K562 (cell line): ENCODE results near the gene FARSA. TPM values are rescaled to one million over a fixed set of nuclear protein-coding genes. Genes with fewer than 3 reads are reported as not detected.

Experiments used
- ARNT ChIP-seq, 2 experiments: fragments of 450-650 bp; IDR thresholded peaks; 2 replicates each; pipeline ENCODE4 v1.6.1; 2016; ENCODE audit warnings: mild to moderate bottlenecking in 1 of 2
- KAT2B ChIP-seq: IDR thresholded peaks from one replicate; pipeline ENCODE4 v1.6.1; 2012; ENCODE audit warnings: low read depth, mild to moderate bottlenecking, control low read depth, inconsistent platforms, low read length, moderate library complexity
- MAZ ChIP-seq, 2 experiments: fragments of 450-650 bp in 1 of 2; sonication (generic) in 1 of 2; formaldehyde crosslinking; IDR thresholded peaks in 1 of 2; conservative IDR thresholded peaks in 1 of 2; 2 replicates each; pipeline versions ENCODE4 v1.4.0 to v1.5.0; 2020; ENCODE audit warnings: mild to moderate bottlenecking in 1 of 2, missing genetic modification reagents in 1 of 2
- MEF2A ChIP-seq: IDR thresholded peaks from 2 replicates; pipeline ENCODE4 v1.6.1; 2011; ENCODE audit warnings: low read depth, mild to moderate bottlenecking, low read length, moderate library complexity; ENCODE audit not compliant: control insufficient read depth
- MEF2D ChIP-seq: conservative IDR thresholded peaks from 2 replicates; pipeline ENCODE4 v1.6.1; 2016; ENCODE audit warnings: low read depth, missing genetic modification characterization, missing compliant biosample characterization
- MTA2 ChIP-seq: fragments of 450-650 bp; IDR thresholded peaks from 2 replicates; pipeline ENCODE4 v1.6.1; 2016; ENCODE audit warnings: low read depth
- NCOA2 ChIP-seq, 2 experiments: fragments of 450-650 bp; IDR thresholded peaks; 2 replicates each; pipeline ENCODE4 v1.6.1; 2018; ENCODE audit warnings: mild to moderate bottlenecking in 2 of 2, moderate library complexity in 1 of 2; ENCODE audit not compliant: partially characterized antibody in 2 of 2
- NFE2L1 ChIP-seq: fragments of 450-650 bp; IDR thresholded peaks from 2 replicates; pipeline ENCODE4 v1.6.1; 2016; ENCODE audit warnings: missing genetic modification characterization, low read depth, mild to moderate bottlenecking, missing compliant biosample characterization, moderate library complexity, borderline replicate concordance
- NONO ChIP-seq, 2 experiments: fragments of 200-400 bp in 1 of 2; fragments of 450-650 bp in 1 of 2; formaldehyde crosslinking in 1 of 2; IDR thresholded peaks; 2 replicates each; pipeline ENCODE4 v1.6.1; 2017; ENCODE audit warnings: low read depth in 2 of 2, mild to moderate bottlenecking in 2 of 2, moderate library complexity in 2 of 2, low read length in 1 of 2
- PURB ChIP-seq: sonication (generic); formaldehyde crosslinking; IDR thresholded peaks from 2 replicates; pipeline ENCODE4 v1.9.0; 2021; ENCODE audit warnings: low read depth, mild to moderate bottlenecking, missing genetic modification reagents
- RBM25 ChIP-seq: fragments of 200-400 bp; formaldehyde crosslinking; IDR thresholded peaks from 2 replicates; pipeline ENCODE4 v1.6.1; 2018; ENCODE audit warnings: low read length, low read depth, moderate library complexity; ENCODE audit not compliant: severe bottlenecking
- SAFB2 ChIP-seq: fragments of 200-400 bp; formaldehyde crosslinking; IDR thresholded peaks from 2 replicates; pipeline ENCODE4 v1.6.1; 2018; ENCODE audit warnings: borderline replicate concordance, low read length, low read depth, moderate library complexity; ENCODE audit not compliant: severe bottlenecking
- SLC30A9 ChIP-seq: fragments of 250-450 bp; sonication (Bioruptor Pico); IDR thresholded peaks from 2 replicates; pipeline ENCODE4 v1.8.0; 2022; ENCODE audit warnings: mild to moderate bottlenecking, moderate library complexity
- SMAD3 ChIP-seq: fragments of 450-650 bp; formaldehyde crosslinking; conservative IDR thresholded peaks from 2 replicates; pipeline ENCODE4 v1.4.0; 2020; ENCODE audit warnings: mild to moderate bottlenecking
- SMC3 ChIP-seq: conservative IDR thresholded peaks from 2 replicates; pipeline ENCODE4 v1.6.1; 2011; ENCODE audit warnings: low read depth, low read length, improper control_type of control experiment; ENCODE audit not compliant: insufficient read depth
- SREBF2 ChIP-seq: sonication (generic); formaldehyde crosslinking; IDR thresholded peaks from 2 replicates; pipeline ENCODE4 v1.4.0; 2020; ENCODE audit warnings: mild to moderate bottlenecking, missing genetic modification reagents
- STAT6 ChIP-seq: sonication (generic); formaldehyde crosslinking; IDR thresholded peaks from 2 replicates; pipeline ENCODE4 v1.8.1; 2023; ENCODE audit warnings: mild to moderate bottlenecking, missing genetic modification reagents
- TAL1 ChIP-seq: fragments of 450-650 bp; IDR thresholded peaks from 2 replicates; pipeline ENCODE4 v1.6.1; 2016; ENCODE audit warnings: mild to moderate bottlenecking
- TBL1XR1 ChIP-seq, 2 experiments: IDR thresholded peaks; 2 replicates each; pipeline ENCODE4 v1.6.1; 2012; ENCODE audit warnings: improper control_type of control experiment in 2 of 2, low read length in 2 of 2, mild to moderate bottlenecking in 1 of 2
- ZNF655 ChIP-seq: fragments of 250-450 bp; sonication (Bioruptor Pico); IDR thresholded peaks from 2 replicates; pipeline ENCODE4 v1.5.0; 2021
- polyA plus RNA-seq, 8 experiments: library from polyadenylated mRNA; depleted of rRNA in 4 of 8; stranded (reverse) in 5 of 8; unstranded in 3 of 8; fragments of >200 nt; fragmentation: Nextera tagmentation in 2 of 8; fragmentation: Illumina TruSeq in 1 of 8; extraction: Ambion mirVana in 2 of 8; extraction: Trizol in 1 of 8; gene quantifications; 2 replicates each; pipeline versions ENCODE4 v1.2.1 to v1.2.3, GENCODE V29; 2011 to 2014; ENCODE audit warnings: inconsistent platforms in 1 of 8, missing spikeins in 1 of 8
- total RNA-seq, 7 experiments: library from RNA; depleted of rRNA in 6 of 7; stranded (reverse); fragments of >200 nt in 6 of 7; fragmentation: Illumina TruSeq in 2 of 7; extraction: Trizol in 2 of 7; gene quantifications; 2 replicates each; pipeline versions ENCODE4 v1.2.1 to v1.2.3, GENCODE V29; 2011 to 2021; ENCODE audit warnings: low replicate concordance in 1 of 7
- TF ChIP-seq, protein P1 (sequence below), 2 experiments: fragments of 450-650 bp in 1 of 2; sonication (generic) in 1 of 2; formaldehyde crosslinking in 1 of 2; IDR thresholded peaks in 1 of 2; conservative IDR thresholded peaks in 1 of 2; 2 replicates each; pipeline versions ENCODE4 v1.6.1 to v1.8.1; 2016 to 2023; ENCODE audit warnings: mild to moderate bottlenecking in 2 of 2, moderate library complexity in 2 of 2, inconsistent platforms in 1 of 2, missing genetic modification reagents in 1 of 2

The FARSA gene
- total and polyA plus RNA-seq, 9 of the 15 experiments (the other 6 are each of a cell fraction or from before 2014, with no cell fraction given) = 25.2 to 237 (median 89.6) TPM

- TF ChIP-seq TBL1XR1 (IDR thresholded peaks at IDR 0.05; ENCODE audit: low read length in 2 of 2) (peak; percentile 41 to 54; a peak in 1 of 4 replicates), TAL1 (no peak), PURB (CRISPR knock-in tag) (no peak), MEF2A (no peak), SMAD3 (CRISPR knock-in tag) (no peak), RBM25 (peak; percentile 96), SAFB2 (no peak), MEF2D (tag) (peak; percentile 26; the same call in 1 of the 2 replicates), SREBF2 (CRISPR knock-in tag) (no peak), SMC3 (no peak), KAT2B (no peak), NCOA2 (IDR thresholded peaks at IDR 0.05; ENCODE audit: partially characterized antibody in 2 of 2) (no peak), STAT6 (CRISPR knock-in tag) (no peak), ZNF655 (CRISPR knock-in tag) (no peak), SLC30A9 (CRISPR knock-in tag) (no peak), ARNT (IDR thresholded peaks at IDR 0.05) (no peak), NONO (IDR thresholded peaks at IDR 0.05; ENCODE audit: low read depth in 2 of 2, low read length in 1 of 2) (peak; percentile 82 to 99), MAZ (CRISPR knock-in tag; conservative IDR thresholded peaks at IDR 0.05 in 1 of 2, IDR thresholded peaks at IDR 0.05 in 1 of 2) (peak; percentile 100), MTA2 (peak; percentile 82), NFE2L1 (no peak)
- TF ChIP-seq, protein P1, sequence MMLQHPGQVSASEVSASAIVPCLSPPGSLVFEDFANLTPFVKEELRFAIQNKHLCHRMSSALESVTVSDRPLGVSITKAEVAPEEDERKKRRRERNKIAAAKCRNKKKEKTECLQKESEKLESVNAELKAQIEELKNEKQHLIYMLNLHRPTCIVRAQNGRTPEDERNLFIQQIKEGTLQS (IDR thresholded peaks at IDR 0.05) = no peak; the same call in 1 of the 2 replicates
- TF ChIP-seq, protein P1 (CRISPR knock-in tag; conservative IDR thresholded peaks at IDR 0.05) = no peak
These were observed 4.6 kb upstream of the FARSA start, which contains the start of gene CALR (continued) for GRCh38 chr19:12937927-12938778.
